Fibroblast of lung (primary cell): Measurements from ENCODE around the gene MEIOB. TPM values are rescaled to one million over a fixed set of nuclear protein-coding genes. Genes with fewer than 3 reads are reported as not detected.

Experiments used
- DNase-seq, 2 donors: peaks; one replicate each; pipeline versions ENCODE4 v3.0.0 to v3.0.0-alpha.2; 2010; ENCODE audit warnings: low read depth in 2 of 2
- H2AFZ ChIP-seq: 2 replicates; pipeline ENCODE4 v1.5.1; 2012; ENCODE audit warnings: low read length, control low read depth, inconsistent platforms
- H3K27ac ChIP-seq: 2 replicates; pipeline ENCODE4 v1.5.1; 2011; ENCODE audit warnings: low read length, control low read depth; ENCODE audit not compliant: insufficient read depth
- H3K27me3 ChIP-seq: 2 replicates; pipeline ENCODE4 v1.5.1; 2011; ENCODE audit warnings: mild to moderate bottlenecking, low read length; ENCODE audit not compliant: control insufficient read depth, insufficient read depth
- H3K36me3 ChIP-seq: 2 replicates; pipeline ENCODE4 v1.5.1; 2011; ENCODE audit warnings: low read length; ENCODE audit not compliant: control insufficient read depth, insufficient read depth
- H3K4me1 ChIP-seq: 2 replicates; pipeline ENCODE4 v1.5.1; 2011; ENCODE audit warnings: low read length; ENCODE audit not compliant: control insufficient read depth, insufficient read depth; ENCODE audit errors: extremely low read depth
- H3K4me2 ChIP-seq: 2 replicates; pipeline ENCODE4 v1.5.1; 2011; ENCODE audit warnings: low read length, control low read depth; ENCODE audit not compliant: insufficient read depth; ENCODE audit errors: extremely low read depth
- H3K4me3 ChIP-seq, 4 experiments: fragments of 200-600 bp in 1 of 4; sonication (generic) in 1 of 4; replicated peaks in 1 of 4; 2 replicates each; pipeline ENCODE4 v1.5.1; 2011 to 2016; ENCODE audit warnings: low read length in 4 of 4, low read depth in 3 of 4, mild to moderate bottlenecking in 3 of 4, control low read depth in 2 of 4, inconsistent platforms in 1 of 4, mixed read lengths in 1 of 4; ENCODE audit not compliant: insufficient read depth in 1 of 4; ENCODE audit errors: control extremely low read depth in 1 of 4
- H3K79me2 ChIP-seq: 2 replicates; pipeline ENCODE4 v1.5.1; 2012; ENCODE audit warnings: mild to moderate bottlenecking, low read length, inconsistent platforms; ENCODE audit not compliant: control insufficient read depth, insufficient read depth
- H3K9ac ChIP-seq: 2 replicates; pipeline ENCODE4 v1.5.1; 2011; ENCODE audit warnings: mild to moderate bottlenecking, low read length, control low read depth; ENCODE audit not compliant: insufficient read depth
- H3K9me3 ChIP-seq: 2 replicates; pipeline ENCODE4 v1.5.1; 2012; ENCODE audit warnings: low read depth, low read length; ENCODE audit not compliant: control insufficient read depth, insufficient read depth
- H4K20me1 ChIP-seq: 2 replicates; pipeline ENCODE4 v1.5.1; 2011; ENCODE audit warnings: low read length; ENCODE audit not compliant: control insufficient read depth, insufficient read depth; ENCODE audit errors: extremely low read depth
- CTCF ChIP-seq, 2 donors: IDR thresholded peaks in 1 of 2; conservative IDR thresholded peaks in 1 of 2; 1 replicate in 1 of 2; 2 replicates in 1 of 2; pipeline ENCODE4 v1.5.1; 2011 to 2012; ENCODE audit warnings: low read length in 2 of 2, control low read depth in 1 of 2, inconsistent platforms in 1 of 2, low read depth in 1 of 2, mild to moderate bottlenecking in 1 of 2
- EZH2 ChIP-seq: IDR thresholded peaks from 2 replicates; pipeline ENCODE4 v1.5.1; 2012; ENCODE audit warnings: low read length, control low read depth, mild to moderate bottlenecking; ENCODE audit errors: missing control alignments
- polyA plus RNA-seq, 2 donors: library from polyadenylated mRNA; depleted of rRNA in 1 of 2; stranded (reverse) in 1 of 2; unstranded in 1 of 2; fragments of >200 nt; gene quantifications; 2 replicates each; pipeline ENCODE4 v1.2.1, GENCODE V29; 2011 to 2012; ENCODE audit warnings: missing spikeins in 1 of 2
- total RNA-seq: library from RNA; depleted of rRNA; stranded (reverse); fragments of >200 nt; gene quantifications from 2 replicates; pipeline ENCODE4 v1.2.1, GENCODE V29; 2014

MEIOB gene
- total and polyA plus RNA-seq, 2 donors (not counting 1 experiment from before 2014, with no cell fraction given): not detected

- Histone ChIP-seq H3K4me1 (no peaks in the 10 kb centered on the region), H3K27ac (no peak overlapping the region), H2AFZ (no peak overlapping the region), H3K79me2 (no peaks in the 10 kb centered on the region), H3K4me3 (no peak overlapping the region), H3K36me3 (no peaks in the 10 kb centered on the region), H3K9ac (no peak overlapping the region), H3K4me2 (no peak overlapping the region), H3K27me3 (peaks cover 4% of the 10 kb centered on the region), H3K9me3 (no peaks in the 10 kb centered on the region), H4K20me1 (no peaks in the 10 kb centered on the region)
- TF ChIP-seq CTCF (conservative IDR thresholded peaks at IDR 0.05 in 1 of 2, IDR thresholded peaks at IDR 0.05 in 1 of 2; ENCODE audit: low read depth in 1 of 2, low read length in 2 of 2) (no peak), EZH2 (no peak)
- no peak for DNase-seq
These were observed 18.2 kb upstream of the MEIOB start for GRCh38 chr16:1890024-1890707.

GRCh38 chr16:1887711-1888354, 15.9 kb upstream of the MEIOB start:
- Histone ChIP-seq H2AFZ (no peak overlapping the region), H3K27ac (no peak overlapping the region), H3K4me1 (no peaks in the 10 kb centered on the region), H3K4me3 (no peak overlapping the region), H3K9me3 (no peaks in the 10 kb centered on the region), H4K20me1 (no peaks in the 10 kb centered on the region), H3K4me2 (no peak overlapping the region), H3K36me3 (no peaks in the 10 kb centered on the region), H3K27me3 (peaks cover 4% of the 10 kb centered on the region), H3K79me2 (no peaks in the 10 kb centered on the region), H3K9ac (no peak overlapping the region)
- TF ChIP-seq EZH2 (no peak), CTCF (conservative IDR thresholded peaks at IDR 0.05 in 1 of 2, IDR thresholded peaks at IDR 0.05 in 1 of 2; ENCODE audit: low read depth in 1 of 2, low read length in 2 of 2) (no peak)
- no peak for DNase-seq

- no peaks in the 10 kb centered on the region for H3K4me1 ChIP-seq
- no peak overlapping the region for H3K27ac ChIP-seq
- H3K9me3 ChIP-seq: no peaks in the 10 kb centered on the region
- no peaks in the 10 kb centered on the region for H3K79me2 ChIP-seq
- no peak for TF ChIP-seq EZH2
- no peak overlapping the region for H2AFZ ChIP-seq
- H4K20me1 ChIP-seq: no peaks in the 10 kb centered on the region
- no peaks in the 10 kb centered on the region for H3K36me3 ChIP-seq
- H3K4me3 ChIP-seq: no peak overlapping the region
- no peak overlapping the region for H3K9ac ChIP-seq
- DNase-seq: no peak
- no peaks in the 10 kb centered on the region for H3K27me3 ChIP-seq
- H3K4me2 ChIP-seq: no peak overlapping the region
These were observed 12.9 kb upstream of the MEIOB start for GRCh38 chr16:1884889-1885288.
